Parathyroid adenoma (tissue), 2 donors: Measurements from ENCODE around the gene DOCK3.
"Not testable (repeated sequence)": the region's sequence is repeated elsewhere in the genome, so short reads cannot be mapped to it uniquely, and the experiment has no call there.

Source experiments
- H2AFZ ChIP-seq: fragments of 300-600 bp; sonication (generic); one replicate; pipeline ENCODE4 v1.7.0; 2017; ENCODE audit warnings: antibody characterized with exemption, mild to moderate bottlenecking
- H3K27ac ChIP-seq: fragments of 300-600 bp; sonication (generic); one replicate; pipeline ENCODE4 v1.7.0; 2017
- H3K27me3 ChIP-seq: fragments of 300-600 bp; sonication (generic); one replicate; pipeline ENCODE4 v1.7.0; 2017; ENCODE audit warnings: low read length; ENCODE audit not compliant: control insufficient read depth, insufficient read depth
- H3K36me3 ChIP-seq: fragments of 300-600 bp; sonication (generic); one replicate; pipeline ENCODE4 v1.7.0; 2017; ENCODE audit warnings: low read length; ENCODE audit not compliant: control insufficient read depth, insufficient read depth
- H3K4me1 ChIP-seq: fragments of 300-600 bp; sonication (generic); one replicate; pipeline ENCODE4 v1.7.0; 2017; ENCODE audit warnings: control low read depth
- H3K4me2 ChIP-seq: fragments of 300-600 bp; sonication (generic); one replicate; pipeline ENCODE4 v1.7.0; 2017; ENCODE audit warnings: low read length
- H3K4me3 ChIP-seq: fragments of 300-600 bp; sonication (generic); one replicate; pipeline ENCODE4 v1.7.0; 2017; ENCODE audit warnings: low read depth, low read length
- H3K79me2 ChIP-seq: fragments of 300-600 bp; sonication (generic); one replicate; pipeline ENCODE4 v1.7.0; 2017; ENCODE audit warnings: control low read depth
- H3K9ac ChIP-seq: fragments of 300-600 bp; sonication (generic); one replicate; pipeline ENCODE4 v1.7.0; 2017; ENCODE audit warnings: mild to moderate bottlenecking
- H3K9me3 ChIP-seq: fragments of 300-600 bp; sonication (generic); one replicate; pipeline ENCODE4 v1.7.0; 2017; ENCODE audit warnings: low read length; ENCODE audit not compliant: control insufficient read depth
- TF ChIP-seq, protein P1 (sequence below): fragments of 300-600 bp; sonication (generic); IDR thresholded peaks from one replicate; pipeline ENCODE4 v1.7.0; 2017; ENCODE audit warnings: antibody characterized with exemption, mild to moderate bottlenecking
- donor health status: primary hyperparathyroidism.

DOCK3 gene

DNA sequence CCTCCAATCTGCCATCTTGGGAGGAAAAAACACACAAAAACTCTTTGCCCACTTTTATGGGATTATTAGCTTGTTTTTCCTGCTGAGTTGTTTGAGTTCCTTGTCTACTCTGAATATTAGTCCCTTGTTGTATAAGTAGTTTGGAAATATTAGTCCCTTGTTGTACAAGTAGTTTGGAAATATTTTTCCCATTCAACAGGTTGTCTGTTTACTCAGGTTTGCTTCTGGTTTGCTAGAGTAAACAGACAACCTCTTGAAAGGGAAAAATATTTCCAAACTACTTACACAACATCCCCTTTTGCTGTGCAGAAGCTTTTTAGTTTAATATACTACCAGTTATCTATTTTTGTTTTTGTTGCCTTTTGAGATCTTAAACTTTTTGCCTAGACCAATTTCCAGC, 517.0 kb downstream of the DOCK3 start:
- no peaks in the 10 kb centered on the region for H3K27me3 ChIP-seq
- no peak overlapping the region for H3K4me3 ChIP-seq
- H3K9me3 ChIP-seq = no peaks in the 10 kb centered on the region
- TF ChIP-seq, protein P1, sequence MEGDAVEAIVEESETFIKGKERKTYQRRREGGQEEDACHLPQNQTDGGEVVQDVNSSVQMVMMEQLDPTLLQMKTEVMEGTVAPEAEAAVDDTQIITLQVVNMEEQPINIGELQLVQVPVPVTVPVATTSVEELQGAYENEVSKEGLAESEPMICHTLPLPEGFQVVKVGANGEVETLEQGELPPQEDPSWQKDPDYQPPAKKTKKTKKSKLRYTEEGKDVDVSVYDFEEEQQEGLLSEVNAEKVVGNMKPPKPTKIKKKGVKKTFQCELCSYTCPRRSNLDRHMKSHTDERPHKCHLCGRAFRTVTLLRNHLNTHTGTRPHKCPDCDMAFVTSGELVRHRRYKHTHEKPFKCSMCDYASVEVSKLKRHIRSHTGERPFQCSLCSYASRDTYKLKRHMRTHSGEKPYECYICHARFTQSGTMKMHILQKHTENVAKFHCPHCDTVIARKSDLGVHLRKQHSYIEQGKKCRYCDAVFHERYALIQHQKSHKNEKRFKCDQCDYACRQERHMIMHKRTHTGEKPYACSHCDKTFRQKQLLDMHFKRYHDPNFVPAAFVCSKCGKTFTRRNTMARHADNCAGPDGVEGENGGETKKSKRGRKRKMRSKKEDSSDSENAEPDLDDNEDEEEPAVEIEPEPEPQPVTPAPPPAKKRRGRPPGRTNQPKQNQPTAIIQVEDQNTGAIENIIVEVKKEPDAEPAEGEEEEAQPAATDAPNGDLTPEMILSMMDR = no peak
- no peak overlapping the region for H3K27ac ChIP-seq
- H3K9ac ChIP-seq = no peak overlapping the region
- no peak overlapping the region for H2AFZ ChIP-seq
- no peaks in the 10 kb centered on the region for H3K4me1 ChIP-seq
- H3K36me3 ChIP-seq = no peaks in the 10 kb centered on the region
- H3K4me2 ChIP-seq = no peak overlapping the region
- no peaks in the 10 kb centered on the region for H3K79me2 ChIP-seq

DNA sequence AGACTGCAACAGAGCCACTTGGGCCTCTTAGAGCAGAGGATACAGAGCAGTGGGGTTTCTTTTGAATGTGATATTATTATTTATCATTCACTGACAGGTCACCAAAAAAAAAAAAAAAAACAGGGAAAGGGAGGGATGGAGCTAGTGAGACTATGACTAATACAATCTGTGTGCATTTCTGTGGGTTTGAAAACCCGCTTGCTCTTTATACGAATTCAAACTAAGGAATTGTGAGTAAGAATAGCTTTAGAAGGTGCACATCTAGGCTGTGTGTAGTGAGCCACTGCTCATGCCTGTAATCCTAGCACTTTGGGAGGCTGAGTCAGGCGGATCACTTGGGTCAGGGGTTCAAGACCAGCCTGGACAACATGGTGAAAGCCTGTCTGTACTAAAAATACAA, 523.8 kb downstream of the DOCK3 start:
- H2AFZ ChIP-seq = no peak overlapping the region
- no peaks in the 10 kb centered on the region for H3K79me2 ChIP-seq
- no peak overlapping the region for H3K4me3 ChIP-seq
- H3K9me3 ChIP-seq = no peaks in the 10 kb centered on the region
- H3K36me3 ChIP-seq = no peaks in the 10 kb centered on the region
- no peak overlapping the region for H3K4me2 ChIP-seq
- no peaks in the 10 kb centered on the region for H3K4me1 ChIP-seq
- no peaks in the 10 kb centered on the region for H3K27me3 ChIP-seq
- TF ChIP-seq, protein P1 = no peak
- no peak overlapping the region for H3K9ac ChIP-seq
- H3K27ac ChIP-seq = no peak overlapping the region

DNA sequence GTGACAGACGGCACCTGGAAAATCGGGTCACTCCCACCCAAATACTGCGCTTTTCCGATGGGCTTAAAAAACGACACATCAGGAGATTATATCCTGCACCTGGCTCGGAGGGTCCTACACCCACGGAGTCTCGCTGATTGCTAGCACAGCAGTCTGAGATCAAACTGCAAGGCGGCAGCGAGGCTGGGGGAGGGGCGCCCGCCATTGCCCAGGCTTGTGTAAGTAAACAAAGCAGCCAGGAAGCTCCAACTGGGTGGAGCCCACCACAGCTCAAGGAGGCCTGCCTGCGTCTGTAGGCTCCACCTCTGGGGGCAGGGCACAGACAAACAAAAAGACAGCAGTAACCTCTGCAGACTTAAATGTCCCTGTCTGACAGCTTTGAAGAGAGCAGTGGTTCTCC, 524.6 kb downstream of the DOCK3 start:
- H3K79me2 ChIP-seq, H2AFZ ChIP-seq, H3K27ac ChIP-seq, H3K4me1 ChIP-seq, H3K36me3 ChIP-seq, H3K27me3 ChIP-seq, H3K4me3 ChIP-seq, H3K9ac ChIP-seq, H3K9me3 ChIP-seq, H3K4me2 ChIP-seq: not testable (repeated sequence)

DNA sequence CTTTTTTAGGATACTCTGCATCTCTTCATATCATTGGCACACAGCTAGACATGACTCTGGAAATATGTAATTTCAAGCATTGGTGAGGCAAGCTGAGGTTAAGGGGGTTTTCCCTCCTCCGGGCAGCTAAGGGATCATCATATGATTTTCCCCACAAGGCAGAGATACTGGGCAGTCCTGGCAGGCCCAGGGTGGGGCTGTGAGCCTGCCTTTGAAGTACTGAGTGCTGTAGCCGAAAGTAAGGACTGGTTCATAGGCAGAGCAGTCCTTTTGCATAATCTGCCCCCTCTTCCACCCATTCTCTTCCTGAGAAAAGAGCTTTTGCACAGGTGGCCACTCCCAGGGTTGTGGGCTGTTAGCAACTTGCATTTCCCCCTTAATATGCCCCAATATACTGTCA, 541.6 kb downstream of the DOCK3 start:
- Histone ChIP-seq H3K27me3 (no peaks in the 10 kb centered on the region), H3K79me2 (no peaks in the 10 kb centered on the region), H3K9me3 (no peaks in the 10 kb centered on the region), H3K4me3 (no peak overlapping the region), H2AFZ (no peak overlapping the region), H3K27ac (no peak overlapping the region), H3K4me2 (no peak overlapping the region), H3K36me3 (no peaks in the 10 kb centered on the region), H3K4me1 (no peaks in the 10 kb centered on the region), H3K9ac (no peak overlapping the region)
- TF ChIP-seq, protein P1 = no peak

DNA sequence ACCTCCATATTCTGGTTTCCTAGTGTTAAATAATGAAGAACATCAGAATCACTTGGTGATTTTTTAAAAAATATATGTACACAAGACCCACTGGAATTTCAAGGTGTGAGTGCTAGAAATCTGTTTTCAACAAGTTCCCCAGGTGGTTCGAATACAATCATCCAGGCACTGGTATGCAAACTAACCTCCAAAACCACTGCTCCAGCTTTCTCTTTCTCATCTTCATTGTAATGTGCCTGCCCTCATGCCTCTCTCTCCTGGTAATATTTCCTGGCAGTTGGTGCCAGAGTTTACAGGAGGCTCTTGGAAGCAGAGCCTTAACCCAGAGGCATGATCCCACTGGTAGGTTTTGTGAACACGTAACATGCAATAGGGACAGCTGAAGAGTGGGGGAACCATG, 547.2 kb downstream of the DOCK3 start:
- no peak overlapping the region for H2AFZ ChIP-seq
- H3K27me3 ChIP-seq = no peaks in the 10 kb centered on the region
- no peaks in the 10 kb centered on the region for H3K79me2 ChIP-seq
- H3K27ac ChIP-seq = no peak overlapping the region
- no peak overlapping the region for H3K9ac ChIP-seq
- H3K4me2 ChIP-seq = no peak overlapping the region
- H3K4me1 ChIP-seq = no peaks in the 10 kb centered on the region
- H3K9me3 ChIP-seq = no peaks in the 10 kb centered on the region
- TF ChIP-seq, protein P1 = no peak
- no peak overlapping the region for H3K4me3 ChIP-seq
- no peaks in the 10 kb centered on the region for H3K36me3 ChIP-seq
